Measurements from ENCODE around the gene LRRC8D.

The LRRC8D gene

DNA sequence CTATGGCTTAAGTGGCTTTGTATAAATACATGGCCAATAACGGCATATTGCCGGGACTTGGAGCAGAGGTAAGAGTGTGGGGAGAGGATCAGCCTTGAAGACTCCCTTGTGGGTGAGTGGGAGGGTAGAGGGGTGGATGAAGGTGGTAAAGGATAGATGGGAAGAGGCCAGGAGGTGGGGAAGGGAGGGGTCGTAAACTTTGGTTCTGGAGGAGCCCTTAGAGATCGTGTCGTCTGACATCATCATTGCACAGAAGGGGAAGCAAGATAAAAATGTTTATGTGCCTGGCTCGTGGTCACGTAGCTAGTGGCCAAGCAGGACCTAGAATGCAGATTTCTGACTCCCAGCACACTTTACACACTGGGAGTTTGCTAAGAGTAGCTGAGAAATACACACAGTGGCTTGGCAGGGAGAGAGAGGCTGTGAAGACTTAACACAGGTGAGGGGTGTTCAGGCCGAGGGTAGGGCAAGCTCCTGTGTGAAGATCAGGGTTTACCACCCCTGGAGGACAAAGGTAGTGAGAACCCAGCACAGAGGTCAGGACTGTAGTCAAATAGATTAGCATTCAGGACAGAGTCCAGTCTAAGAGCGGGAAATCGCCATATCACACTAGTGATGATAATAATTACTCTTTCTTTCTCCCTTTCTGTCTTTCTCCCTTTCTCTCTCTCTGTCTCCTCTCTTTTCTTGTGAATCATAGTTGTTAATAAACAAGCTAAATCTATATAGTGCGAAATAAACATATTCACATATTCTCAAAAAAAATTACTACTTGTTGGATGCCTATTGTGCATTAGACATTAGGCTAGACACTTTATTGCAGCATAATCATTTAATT, 75.5 kb downstream of the LRRC8D start:
- peak; percentile 39 for TF ChIP-seq POLR2A (IDR thresholded peaks at IDR 0.05; ENCODE audit: low read length)
- no peak for TF ChIP-seq GATA1 (IDR thresholded peaks at IDR 0.05; ENCODE audit: low read depth, low read length)
- DNase-seq, result peak; percentile 94

DNA sequence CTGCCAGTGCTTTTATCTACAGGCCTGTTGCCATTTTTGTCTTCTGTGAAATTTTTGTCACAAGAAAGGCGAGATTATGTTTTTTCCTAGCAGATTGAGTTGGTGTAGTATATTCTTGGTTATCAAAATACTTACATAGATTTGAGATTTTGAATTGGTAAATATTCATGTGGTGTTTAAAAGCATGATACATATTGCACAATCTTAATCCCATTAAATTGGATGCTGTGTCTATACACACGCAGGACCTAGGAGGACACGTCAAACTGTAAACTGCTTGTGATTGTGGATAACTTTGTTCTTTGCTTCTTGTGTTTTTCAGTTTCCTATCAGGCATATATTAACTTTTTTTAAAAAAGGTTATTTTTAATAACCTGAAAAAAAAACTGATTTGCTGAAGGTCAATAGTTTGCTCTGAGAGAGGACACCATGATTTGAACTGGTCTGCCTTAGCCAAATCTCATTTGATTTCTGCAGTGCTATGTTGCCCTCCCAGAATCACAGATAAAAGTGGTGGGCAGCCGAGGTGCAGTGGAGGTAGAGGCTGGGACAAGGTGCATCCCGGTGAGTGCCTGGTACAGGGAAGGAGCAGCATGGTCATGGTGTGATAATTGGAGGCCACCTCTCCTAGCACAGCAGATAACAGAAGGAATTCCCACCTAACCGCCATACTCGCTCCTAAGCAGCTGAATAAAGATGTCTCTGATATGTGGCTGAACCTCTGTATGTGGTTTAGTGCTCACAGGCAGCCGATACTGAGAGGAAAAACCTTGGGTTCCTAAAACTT, 76.7 kb downstream of the LRRC8D start:
- DNase-seq, result no peak
- no peak for TF ChIP-seq GATA1 (IDR thresholded peaks at IDR 0.05; ENCODE audit: low read depth, low read length)
- no peak for TF ChIP-seq POLR2A (IDR thresholded peaks at IDR 0.05; ENCODE audit: low read length)

DNA sequence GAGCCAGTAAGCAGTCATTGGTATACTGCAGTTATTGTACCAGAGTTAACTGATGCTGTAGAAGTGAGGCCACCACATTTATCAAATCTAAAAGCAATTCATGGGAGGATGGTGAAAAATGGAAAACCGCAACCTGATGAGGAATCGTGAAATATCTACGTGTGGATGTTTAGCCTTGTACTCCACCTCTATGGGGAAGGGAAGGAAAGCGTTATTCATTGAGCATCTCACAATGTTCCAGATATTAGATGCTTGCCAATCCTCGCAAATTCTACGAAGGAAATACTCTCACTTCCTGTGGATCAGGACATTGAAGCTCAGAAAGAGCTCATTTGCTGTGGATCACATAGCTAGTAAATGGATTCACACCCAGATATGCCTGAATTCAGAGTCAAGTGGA, 77.3 kb downstream of the LRRC8D start:
- no peak for TF ChIP-seq GATA1 (IDR thresholded peaks at IDR 0.05; ENCODE audit: low read depth, low read length)
- DNase-seq, result no peak

DNA sequence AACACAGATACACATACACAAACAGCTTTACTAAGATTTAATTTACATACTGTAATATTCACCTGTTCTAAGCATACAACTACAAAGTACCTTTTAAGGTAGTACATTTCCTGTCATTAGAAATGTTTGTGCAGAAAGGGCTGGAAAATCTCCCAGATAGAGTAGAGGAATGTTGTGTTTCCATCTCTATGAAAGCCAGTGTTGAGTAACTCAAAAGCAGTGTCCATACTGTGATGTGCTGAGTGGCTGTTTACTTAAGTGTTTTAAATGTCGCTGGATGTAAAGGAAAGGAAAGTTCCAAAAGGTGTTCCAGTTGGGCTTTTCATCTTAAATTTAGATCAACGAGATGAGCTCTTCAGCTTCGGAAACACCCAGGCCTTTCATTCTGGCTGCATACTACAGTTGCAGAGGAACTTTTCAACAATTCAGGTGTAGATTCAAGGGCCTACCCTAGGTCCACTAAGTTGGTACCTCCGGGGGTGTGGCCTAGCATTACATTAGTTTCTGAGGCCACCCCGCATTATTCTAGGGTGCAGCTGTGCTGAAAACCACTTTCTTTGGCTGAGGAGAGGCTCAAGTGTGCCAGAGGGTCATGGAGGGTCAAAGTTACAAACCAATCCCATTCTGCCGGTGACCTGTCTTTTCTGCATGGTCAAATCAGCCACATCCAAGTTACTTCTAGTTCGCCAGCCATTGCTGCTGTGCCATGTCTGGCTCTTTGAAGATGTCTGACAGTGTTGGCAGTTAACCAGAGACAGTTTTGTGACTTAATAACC, 78.1 kb downstream of the LRRC8D start:
- no peak for TF ChIP-seq GATA1 (IDR thresholded peaks at IDR 0.05; ENCODE audit: low read depth, low read length)
- no peak for TF ChIP-seq POLR2A (IDR thresholded peaks at IDR 0.05; ENCODE audit: low read length)
- no peak for DNase-seq

DNA sequence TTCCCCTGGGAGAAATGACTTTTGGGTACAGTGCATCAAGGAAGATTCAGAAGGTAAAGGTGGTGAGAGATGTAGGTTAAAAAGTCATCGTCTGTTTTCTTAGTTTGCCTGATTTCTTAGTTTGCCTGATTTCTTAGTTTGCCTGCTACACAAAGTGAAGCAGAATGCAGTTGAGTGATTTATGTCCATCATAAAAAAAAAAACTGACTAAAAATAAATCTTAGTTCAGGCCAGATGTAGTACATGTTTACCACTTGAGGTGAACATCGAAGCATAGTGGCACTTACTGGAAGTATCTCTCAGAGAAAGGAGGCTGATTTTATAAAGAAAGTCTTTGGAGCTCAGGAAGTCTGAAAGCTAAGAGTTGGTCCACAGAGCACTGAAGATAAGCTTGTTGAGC, 79.5 kb downstream of the LRRC8D start:
- no peak for TF ChIP-seq POLR2A (IDR thresholded peaks at IDR 0.05; ENCODE audit: low read length)
- TF ChIP-seq GATA1 (IDR thresholded peaks at IDR 0.05; ENCODE audit: low read depth, low read length), result no peak
- no peak for DNase-seq

DNA sequence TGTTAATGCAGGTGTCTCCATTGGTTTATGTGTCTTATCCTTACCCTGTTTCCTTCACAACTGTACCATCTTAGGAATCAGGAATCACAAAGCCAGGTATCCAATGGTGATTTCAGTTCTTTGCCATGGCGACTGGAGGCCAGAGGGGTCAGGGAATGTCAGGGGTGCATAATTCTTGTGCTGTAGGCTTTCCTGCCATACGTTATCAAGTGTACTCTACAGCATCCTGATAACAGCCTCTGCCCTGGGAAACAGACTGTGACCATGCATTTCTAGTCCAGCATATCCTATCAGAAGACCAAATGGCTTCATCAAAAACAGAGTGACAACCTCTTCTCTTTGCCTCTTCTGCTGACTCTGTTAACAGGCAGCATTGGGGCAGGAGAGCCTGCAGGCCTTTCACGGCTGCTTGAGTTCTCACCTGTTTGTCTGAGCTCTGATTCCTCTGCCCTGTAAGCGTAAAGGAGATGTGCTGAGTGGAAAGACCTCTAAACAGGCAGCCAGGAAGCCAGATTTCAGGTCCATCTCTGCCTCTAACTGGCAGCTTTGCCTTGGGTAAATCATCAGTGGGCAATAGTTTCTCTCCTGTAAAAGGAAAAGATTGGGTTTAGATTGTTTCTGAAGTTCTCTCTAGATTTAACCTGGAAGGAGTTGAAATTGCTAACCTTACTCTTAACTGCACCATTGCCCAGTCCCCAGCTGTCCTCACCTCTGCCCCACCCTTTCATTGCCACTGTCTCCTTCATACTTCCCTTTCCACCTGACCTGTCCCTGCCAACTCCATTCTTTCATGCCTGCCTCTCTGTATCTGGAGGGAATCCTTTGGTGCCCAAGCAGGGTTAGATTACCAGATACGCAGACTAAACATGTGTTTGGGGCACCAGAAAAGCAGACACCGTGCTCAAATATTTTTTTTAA, 80.2 kb downstream of the LRRC8D start:
- TF ChIP-seq POLR2A (IDR thresholded peaks at IDR 0.05; ENCODE audit: low read length), result no peak
- no peak for TF ChIP-seq GATA1 (IDR thresholded peaks at IDR 0.05; ENCODE audit: low read depth, low read length)

DNA sequence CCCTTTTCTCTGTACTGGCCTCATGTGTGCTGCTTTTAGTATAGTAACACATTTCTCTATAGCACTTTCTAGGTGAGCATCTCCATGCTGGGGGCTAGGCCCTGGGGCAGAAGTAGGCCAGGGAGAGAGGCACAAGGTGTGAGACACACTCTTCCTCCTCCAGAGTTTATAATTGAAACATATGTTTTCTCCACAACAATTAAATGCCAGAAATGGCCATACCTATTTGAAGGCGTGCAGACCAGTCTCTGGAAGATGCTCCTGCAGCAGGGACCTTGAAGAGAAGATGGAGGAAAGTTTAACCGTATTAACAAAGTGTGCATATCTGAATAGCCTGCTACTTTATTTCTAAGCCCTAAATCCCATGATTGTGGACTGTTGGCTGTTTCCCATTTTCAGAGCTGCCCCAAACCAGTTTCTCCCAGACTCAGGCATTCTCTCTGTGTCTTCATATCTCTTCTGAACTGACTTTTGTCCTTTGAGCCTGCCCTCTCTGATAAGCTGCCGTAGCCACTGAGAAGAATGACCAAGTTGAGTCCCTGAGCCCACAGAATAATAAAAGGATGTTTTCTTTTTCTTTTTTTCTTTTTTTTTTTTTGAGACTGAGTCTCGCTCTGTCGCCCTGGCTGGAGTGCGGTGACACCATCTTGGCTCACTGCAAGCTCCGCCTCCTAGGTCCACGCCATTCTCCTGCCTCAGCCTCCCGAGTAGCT, 81.3 kb downstream of the LRRC8D start:
- TF ChIP-seq POLR2A (IDR thresholded peaks at IDR 0.05; ENCODE audit: low read length) (no peak), GATA1 (IDR thresholded peaks at IDR 0.05; ENCODE audit: low read depth, low read length) (no peak)
- peak; percentile 75 to 87 for DNase-seq

More for the DNA sequence above, 80.2 kb downstream of the LRRC8D start:
- peak; percentile 86 to 88 for DNase-seq

DNA sequence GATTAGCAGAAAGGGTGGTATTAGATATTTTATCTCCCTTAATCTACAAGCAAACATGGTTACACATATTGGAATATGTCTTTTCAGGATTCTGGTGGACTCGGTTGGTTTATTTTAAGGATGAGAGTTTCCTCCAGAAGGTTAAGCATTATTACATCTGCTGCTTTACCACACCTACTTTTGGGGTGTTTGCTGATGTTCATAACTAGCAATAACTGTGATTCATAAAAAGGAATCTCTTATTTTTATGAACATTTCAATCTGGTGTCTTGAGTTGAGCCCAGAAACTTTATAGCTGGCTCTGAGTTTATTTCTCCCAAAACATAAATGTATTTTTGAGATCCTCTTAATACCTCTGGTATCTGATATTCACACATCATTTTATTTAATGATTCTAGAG, 82.7 kb downstream of the LRRC8D start:
- no peak for DNase-seq
- no peak for TF ChIP-seq GATA1 (IDR thresholded peaks at IDR 0.05; ENCODE audit: low read depth, low read length)
- no peak for TF ChIP-seq POLR2A (IDR thresholded peaks at IDR 0.05; ENCODE audit: low read length)

DNA sequence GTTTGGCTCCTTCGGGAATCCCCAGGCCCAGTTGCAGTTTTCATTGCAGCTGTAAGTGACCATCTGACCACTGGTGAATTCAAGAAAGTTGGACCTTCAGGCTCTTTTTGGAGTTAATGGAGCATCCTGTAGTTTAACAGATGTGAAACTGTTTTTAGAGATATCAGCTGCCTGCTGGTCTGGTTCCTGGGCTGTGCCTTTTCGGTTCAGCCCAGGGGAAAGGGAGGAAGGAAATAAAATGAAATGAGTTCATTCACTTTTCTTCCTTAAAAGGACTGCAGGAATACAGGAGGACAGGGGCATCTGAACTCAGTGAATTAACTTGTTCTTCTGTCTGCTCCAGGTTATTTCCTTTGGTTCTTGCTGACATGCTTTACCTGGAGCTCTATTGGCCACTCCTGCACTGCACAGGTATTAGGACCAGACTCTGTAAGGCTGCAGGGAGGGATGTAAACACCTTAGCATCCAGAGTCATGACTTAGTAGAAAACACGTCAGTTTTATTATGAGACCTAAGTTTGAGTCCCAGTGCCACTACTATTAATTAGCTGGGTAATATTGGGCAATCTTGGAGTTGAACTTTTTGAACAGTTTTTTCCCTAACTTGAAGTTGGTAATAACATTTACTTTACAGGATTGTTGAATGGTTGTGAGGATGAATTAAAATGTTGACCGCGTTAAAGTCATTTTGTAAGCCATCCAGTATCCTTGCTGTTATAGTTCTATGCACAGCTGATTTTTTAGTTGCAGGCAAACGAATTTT, 83.6 kb downstream of the LRRC8D start:
- TF ChIP-seq GATA1 (IDR thresholded peaks at IDR 0.05; ENCODE audit: low read depth, low read length) (no peak), POLR2A (IDR thresholded peaks at IDR 0.05; ENCODE audit: low read length) (no peak)
- peak; percentile 66 to 70 for DNase-seq

DNA sequence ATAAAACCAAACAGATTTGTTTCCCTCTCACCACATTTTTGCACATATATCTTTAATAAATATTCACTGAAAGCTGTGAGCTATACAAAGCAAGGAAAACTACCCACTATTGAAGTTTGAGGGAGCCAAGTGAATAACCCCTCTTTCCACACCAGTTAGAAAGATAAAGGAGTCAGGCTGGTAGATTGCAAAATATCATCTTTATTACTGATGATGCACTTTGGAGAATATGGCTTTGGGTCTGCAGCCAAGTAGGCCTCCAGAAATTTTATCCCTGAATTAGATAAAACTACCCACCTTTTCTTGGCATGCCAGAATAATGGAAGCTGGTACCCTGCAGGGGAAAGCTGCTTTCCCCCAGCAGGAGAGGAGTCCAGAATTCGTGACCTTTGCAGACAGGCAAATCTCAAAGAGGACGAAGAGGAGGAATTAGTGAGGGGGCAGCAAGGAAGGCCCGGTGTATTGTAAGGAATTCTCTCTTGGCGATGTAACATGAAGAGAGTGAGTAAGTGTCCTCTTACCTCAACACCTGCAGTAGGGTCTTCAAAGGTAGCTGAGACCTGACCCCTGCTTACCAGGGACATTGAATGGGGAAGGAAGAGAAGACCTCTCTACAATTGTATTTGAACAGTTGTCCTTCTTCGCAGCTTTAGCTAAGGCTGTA, 84.7 kb downstream of the LRRC8D start:
- TF ChIP-seq GATA1 (IDR thresholded peaks at IDR 0.05; ENCODE audit: low read depth, low read length), result no peak
- no peak for TF ChIP-seq POLR2A (IDR thresholded peaks at IDR 0.05; ENCODE audit: low read length)
- DNase-seq, result no peak

DNA sequence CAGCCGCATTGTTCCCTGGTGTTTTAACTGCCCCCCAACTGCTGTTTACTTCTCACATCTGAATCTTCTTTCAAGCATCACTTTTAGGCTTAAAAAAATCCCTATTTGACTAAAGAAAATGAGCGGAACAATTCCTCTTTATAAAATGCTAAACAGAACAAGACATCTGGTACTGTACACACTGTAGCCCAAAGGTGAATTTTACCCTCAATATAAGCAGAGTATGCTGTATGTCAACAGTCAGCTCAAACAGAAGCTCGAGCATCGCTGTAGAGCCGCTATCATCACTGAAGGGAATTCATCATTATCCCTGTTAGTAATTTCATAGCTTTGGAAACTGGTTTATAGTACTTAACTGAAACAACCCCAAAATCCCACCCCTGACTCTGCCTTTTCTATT, 85.3 kb downstream of the LRRC8D start:
- no peak for DNase-seq
- TF ChIP-seq GATA1 (IDR thresholded peaks at IDR 0.05; ENCODE audit: low read depth, low read length) (no peak), POLR2A (IDR thresholded peaks at IDR 0.05; ENCODE audit: low read length) (no peak)
